ENCODE measurements around the gene KCTD1.

Gene KCTD1

DNA sequence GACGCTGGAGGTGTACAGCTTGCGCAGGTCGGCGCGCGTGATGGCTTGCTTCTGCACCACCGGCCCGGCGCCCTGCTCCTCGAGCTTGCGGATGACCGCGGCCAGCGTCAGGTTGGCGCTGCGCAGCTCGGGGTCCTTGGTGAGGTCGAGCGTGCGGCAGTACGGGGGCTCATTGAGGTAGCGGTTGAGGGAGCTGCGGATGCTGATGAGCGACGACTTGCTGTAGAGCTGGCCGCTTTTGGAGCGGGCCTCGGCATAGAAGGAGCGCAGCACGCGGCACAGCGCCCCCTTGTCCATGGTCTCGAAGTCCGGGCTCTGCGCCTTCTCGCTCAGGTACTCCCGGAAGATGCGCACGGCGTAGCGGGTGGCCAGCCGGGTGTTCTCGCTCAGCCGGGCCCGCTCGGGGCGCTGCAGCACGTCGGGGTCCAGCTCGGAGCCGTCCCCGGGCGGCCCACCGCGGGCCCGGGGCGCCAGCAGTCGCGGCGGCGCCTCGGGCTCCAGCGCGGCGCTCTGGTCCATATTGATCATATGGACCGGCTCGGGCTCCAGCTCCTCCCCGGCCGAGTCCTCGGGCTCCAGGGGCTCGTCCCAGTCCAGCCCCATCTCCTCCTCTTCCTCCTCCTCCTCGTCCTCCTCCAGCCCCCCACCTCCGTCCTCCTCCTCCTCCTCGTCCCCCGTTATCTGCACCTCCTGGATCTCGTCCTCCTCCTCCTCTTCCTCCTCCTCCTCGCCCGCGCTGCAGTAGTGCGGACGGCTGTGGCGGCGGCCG lies 523 bp downstream of the KCTD1 start:
- DNase-seq = peak; percentile 57

DNA sequence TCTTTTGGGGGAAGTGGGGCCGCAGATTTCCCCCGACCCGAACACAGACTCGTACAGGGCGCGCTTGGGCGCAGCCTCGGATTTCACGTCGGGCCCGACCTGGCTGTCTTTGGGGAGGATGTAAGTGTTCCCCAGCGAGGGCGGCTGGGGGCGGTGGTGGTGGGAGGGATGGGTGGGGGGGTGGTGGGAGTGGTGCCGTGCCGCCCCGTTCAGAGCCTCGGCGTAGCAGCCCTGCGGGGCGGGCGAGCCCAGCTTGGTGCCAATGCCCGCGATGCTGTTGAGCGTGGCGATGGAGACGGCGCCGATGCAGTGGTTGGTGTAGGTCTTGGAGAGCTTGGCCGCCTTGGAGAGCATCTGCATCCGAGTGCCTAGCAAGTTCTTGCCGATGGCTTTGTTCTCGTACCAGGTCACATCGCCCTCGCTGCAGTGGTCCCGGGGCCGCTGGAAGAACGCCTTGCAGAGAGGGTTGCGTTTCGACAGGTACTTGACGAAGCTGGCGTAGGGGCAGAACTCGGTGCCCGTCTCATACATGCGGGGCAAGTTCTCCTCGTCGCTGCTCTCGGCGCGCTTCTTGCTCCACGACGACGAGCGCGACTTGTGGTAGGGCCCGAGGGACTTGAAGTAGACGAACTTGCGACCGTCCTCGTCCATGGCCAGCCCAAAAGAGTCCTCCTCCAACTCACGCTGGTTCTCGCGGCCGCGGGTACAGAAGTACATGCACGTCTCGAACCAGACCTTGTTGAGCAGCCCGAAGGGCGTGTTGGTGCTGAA lies 1.3 kb downstream of the KCTD1 start:
- DNase-seq = no peak

DNA sequence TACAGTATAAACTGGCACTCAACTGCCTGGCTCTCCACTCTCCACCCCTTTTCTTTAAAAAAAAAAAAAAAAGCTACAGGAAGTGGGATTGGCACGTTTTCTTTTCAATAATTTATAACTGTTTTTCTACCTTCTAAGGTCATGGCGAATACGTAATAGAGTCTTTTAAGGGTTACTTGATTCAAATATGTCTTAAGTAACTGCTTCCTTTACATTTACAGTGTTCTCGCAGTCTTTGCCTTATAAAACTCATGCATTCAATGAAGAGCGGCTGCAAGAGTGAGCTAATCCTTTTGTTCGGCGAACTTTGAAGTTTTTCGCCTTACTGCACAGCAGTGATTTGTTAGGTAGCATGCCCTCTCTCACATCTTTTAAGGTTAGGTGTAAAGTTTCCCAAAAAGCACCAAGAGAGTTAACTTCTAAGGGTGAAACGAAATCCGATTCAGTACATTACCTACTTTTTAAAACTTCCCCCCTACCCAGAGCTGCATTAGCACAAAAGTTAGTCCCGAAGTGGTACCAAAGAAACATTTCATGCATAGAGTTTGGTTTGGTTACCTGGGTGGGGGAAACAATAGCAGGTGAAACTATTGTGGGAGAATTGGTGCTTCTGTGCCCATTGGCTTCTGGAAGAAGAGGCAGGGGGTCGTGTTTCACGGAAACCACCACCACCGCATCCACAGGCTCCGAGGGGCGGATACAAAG lies 2.0 kb downstream of the KCTD1 start:
- no peak for DNase-seq

DNA sequence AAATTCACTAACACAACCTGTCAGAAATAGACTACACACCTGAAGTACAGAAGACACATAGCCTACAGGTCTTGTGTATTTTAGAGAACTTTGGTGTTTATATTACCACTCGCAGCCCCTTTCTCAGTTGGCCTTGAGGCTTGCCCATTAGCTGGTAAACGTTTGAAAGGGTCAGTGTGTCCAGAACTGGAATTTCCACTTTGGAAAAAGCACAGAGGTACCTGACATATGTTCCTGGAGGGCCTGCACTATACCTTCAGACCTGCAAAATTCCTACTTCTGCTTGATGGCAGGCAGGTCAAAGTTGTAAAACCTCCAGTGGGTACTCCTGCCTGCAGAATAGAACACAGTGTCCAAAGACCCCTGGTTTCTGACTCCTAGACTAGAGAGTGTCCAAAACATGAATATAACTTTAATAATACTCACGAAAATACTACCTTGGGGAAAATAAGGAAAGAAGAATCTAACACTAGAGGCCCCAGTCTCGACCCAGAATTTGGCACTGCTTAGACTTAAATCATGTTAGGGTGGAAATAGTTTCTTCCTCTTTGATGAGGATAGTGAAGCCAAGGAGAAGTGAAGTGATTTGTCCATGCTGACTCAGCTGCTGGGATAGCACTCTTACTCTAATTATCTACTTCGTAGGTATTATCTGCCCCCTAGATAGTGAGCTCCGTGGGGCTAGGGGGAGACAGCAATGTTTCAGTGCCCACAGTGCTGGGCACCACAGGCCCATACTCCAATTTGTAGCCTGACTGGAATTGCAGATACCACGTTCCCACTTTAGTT lies 2.8 kb downstream of the KCTD1 start:
- no peak for DNase-seq

DNA sequence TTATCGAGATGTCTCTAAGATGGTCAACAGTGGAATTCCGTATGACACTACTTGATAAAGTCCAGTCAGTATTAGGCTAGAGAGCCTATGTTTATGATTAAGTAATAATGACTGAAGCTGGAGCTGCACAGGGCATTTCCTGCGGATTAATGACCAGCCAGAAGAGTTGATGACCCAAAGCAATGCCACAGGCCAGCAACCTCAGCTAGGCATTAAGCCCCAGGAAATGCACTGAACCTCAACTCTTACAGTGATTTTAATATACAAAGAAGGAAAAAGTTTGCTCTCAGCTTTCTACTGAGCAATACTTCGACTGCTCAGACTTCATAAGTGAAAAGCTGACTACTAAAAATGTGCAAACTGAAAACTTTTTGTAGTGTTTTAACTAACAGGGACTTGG lies 3.9 kb downstream of the KCTD1 start:
- DNase-seq = no peak

DNA sequence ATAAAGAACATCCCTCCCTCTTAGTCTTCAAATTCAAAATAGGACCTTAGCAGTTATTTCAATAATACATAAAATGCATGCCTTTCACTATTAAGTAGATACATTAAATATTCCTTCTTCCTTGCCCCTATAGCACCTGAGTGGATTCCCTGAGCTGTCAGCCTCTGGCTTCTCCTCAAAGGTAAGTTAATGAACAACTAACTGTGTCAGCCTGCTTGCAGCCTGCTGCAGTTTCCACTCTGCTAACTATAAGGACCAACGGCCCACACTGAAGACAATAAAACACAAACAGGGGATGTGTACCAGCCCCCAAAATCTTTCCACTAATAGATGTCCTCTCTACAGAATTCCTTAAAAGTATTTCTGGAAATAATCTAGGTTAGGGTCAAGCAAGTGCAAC lies 5.0 kb downstream of the KCTD1 start:
- no peak for DNase-seq

DNA sequence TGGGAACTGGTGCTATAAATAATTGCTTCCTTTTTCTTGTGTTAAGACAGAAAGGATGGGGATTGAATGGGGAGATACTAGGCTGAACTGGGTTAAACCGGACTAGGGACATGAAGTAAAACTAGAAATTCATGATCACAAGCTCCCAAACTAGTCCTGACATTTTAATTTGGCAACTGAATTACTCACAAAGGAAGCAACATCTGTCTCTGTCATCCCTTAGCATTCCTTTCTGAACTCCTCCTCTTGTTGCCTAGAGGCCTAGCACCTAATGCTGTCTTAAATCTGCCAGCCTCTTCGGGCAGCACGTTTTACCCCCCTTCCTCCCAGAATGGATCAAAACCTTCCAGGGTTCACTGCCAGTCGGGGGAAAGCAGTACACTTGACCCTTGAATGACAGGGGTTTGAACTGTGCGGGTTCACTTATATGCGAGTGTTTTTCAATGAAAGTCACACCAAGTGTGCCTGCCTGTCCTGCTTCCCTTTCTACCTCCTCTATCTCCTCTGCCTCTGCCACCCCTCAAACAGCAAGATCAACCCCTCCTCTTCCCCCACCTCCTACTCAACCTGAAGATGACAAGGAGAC lies 8.2 kb downstream of the KCTD1 start:
- DNase-seq = no peak

DNA sequence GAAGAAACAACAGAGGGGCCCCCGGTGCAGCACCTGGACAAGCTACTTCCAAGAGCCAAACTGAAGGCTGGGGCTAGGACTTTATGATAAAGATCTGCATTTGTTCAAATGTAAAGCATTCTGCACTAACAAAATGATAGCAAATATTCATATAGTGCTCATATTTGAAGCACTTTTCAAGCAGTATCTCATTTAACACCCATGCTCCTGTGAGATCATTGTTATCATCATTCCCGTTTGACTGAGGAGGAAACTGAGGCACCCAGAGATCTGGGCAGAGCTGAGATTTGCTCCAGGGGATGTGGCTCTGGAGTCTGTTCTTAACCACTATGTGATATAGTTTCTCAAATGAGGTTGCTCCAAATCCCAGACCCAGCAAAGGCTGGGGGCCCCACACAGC lies 9.8 kb downstream of the KCTD1 start:
- no peak for DNase-seq

DNA sequence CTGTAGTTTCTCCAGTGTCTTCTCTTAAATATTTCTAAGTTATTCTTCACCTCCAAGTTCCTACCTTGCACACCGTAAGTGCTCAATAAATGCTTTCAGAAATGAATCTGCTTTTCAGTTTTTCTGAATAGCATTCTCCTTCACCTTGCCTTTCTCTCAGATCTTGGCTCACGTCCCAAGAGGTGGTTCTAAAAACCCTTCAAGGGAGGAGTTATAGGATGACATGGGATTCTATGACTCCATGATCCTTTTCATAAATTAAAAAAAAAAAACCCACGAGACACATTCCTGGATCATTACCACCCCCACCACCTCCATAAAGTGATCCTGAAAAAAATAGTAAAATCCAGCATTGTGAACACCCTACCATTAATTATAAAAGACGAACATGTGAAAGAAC lies 11.7 kb downstream of the KCTD1 start:
- no peak for DNase-seq

DNA sequence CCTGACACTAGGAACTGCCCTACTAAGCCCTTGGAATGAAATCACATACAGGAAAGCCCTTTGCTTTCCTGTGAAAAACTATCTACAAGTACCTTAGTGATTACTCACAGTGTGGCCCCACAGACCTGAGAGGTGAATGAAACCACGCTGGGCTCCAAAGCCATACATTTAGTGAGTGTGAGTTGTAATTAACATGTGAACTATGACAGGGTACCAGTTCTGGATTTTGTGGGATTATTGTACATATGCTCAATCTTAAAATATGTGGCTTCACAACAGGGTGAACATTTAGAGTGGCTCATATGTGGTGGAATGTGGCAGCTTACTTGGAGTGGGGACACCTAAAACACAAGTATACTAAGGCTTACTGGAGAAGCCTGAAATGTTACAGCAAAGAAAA lies 12.3 kb downstream of the KCTD1 start:
- DNase-seq = no peak

DNA sequence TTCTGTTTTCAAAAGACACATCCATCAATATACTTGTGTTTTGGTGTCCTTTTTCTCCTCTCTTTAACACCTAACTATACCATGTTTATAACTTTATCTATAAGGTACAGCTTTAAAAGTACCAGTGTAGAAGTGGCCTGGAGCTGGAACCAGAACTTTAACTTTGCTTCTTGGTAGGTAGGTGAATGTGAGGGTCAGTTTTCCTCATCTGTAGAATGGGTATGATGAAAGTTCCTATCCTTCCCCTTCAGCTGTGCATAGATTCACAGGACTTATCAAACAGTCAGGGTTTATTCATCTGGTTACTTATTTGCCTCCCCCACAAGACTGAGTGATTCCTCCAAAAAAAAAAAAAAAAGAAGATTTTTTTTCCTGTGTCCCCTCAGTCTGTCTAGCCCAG lies 12.7 kb downstream of the KCTD1 start:
- no peak for DNase-seq

DNA sequence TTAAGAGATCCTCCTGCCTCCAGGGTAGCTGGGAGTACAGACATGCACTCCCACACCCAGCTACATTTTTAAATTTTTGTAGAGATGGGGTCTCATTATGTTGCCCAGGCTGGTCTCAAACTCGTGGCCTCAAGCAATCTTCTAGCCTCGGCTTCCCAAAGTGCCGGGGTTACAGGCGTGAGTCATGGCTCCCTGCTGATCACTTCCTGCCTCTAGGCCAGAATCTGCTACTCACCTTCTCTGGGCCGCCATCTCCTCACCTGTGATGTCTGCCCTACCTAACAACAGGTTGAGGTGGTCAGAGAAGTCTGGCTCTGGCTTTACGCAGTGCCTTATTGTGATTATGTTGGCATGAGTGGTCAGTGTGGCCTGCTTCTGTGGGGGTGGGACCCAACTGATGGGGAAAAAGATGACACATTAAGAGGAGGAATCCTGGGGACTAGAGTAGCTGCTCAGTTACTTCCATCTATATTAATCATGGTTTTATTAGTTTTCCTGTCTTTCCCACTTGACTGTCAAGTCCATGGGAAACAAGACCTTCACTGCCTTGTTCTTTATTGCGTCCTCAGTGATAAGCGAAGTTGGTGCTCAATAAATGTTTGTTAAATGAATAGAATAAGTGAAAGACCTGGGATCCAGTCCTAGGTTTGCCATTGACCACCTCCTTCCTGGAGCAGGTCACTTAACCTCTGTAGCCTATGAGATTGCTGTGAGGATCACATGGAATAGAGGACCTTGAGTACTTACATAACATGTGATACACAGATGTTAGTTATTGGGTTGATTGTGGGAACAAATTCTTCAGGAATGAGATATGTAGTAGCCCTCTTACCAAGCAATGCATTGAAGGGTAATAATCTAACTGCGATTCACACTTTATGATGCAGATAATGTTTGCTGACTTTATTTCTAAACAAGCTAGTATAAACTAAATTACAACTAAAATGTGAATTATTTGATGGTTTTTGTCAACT lies 15.7 kb downstream of the KCTD1 start:
- no peak for DNase-seq

DNA sequence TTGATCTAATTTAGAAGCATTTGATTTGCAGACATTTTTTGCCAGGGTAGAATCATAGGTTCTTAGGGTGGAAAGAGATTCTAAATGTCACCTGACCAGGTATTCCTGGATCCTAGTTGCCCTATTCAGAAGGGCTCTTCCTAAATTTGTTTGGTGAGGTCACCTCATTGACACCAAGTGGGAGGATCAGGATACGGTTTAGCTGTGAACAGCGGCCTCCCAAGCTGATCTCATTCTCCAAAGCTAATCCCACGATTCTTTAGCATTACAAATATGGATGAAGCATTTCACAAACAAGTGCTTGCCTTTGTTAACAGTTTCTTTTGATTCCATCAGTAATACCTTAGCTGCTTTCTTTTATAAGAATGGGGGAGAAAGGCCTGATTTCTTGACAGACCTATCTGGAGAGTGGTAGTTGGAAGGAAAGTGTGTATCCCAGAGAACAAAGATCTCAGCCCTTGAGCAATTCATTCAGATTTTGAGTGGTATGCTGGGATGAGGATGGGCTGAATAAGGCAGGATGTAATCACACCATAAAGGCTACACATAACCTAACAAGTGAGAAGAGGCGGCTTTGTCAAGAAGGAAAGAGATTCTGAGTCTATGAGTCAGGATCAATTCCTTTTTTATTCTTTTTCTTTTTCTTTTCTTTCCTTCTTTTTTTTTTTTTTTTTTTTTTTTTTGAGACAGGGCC lies 16.6 kb downstream of the KCTD1 start:
- DNase-seq = no peak

DNA sequence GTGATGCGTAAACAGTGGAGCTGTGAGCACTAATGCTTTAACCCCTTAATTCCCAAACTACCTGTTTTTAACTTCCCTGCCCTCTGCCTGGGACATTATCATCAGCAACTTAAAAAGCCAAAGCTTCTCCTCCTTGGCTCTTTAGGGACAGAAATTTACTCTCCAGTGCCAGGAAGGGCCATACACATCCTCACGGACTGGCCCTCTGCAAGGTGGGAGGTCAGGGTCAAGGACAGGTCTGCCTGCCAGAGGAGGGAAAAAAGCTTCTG lies 21.5 kb downstream of the KCTD1 start:
- no peak for DNase-seq

DNA sequence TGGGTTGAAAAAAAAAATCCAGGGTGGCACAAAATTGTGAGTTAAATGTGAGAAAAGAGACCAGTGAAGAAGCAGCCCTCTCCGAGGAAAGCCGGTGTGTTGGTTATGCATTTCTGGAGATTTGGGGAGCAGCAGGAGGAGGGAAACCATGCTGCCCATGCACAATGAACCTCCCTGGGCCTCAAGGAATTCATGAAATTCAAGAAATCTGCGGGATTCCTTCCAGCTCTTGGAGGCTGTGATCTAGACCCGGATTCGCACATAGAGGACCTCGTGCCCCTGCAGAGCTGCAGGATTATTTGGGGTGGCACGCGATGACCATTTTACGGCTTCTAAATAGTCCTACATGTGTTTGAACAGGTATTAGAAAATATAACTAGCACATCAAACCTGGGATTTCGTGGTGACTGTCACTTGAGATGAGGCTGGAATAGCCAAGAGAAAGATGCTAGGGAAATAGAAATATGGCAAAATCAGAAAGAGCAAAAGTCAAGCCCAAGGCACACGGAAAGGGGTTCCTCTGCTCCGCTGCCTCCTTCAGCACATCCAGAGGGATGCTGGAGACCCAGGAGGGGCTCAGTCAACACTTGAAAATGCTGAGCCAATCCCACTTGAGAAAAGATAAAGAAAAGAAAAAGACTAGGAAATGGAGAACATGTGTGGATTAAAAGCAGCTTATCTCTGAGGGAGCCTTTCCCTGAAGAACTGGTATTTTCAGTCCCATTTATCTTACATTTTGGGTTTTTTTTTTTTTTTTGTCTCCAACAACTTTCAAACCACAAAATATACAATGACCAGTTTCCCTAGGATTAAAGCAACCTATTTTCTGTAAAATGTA lies 22.0 kb downstream of the KCTD1 start:
- DNase-seq = no peak

DNA sequence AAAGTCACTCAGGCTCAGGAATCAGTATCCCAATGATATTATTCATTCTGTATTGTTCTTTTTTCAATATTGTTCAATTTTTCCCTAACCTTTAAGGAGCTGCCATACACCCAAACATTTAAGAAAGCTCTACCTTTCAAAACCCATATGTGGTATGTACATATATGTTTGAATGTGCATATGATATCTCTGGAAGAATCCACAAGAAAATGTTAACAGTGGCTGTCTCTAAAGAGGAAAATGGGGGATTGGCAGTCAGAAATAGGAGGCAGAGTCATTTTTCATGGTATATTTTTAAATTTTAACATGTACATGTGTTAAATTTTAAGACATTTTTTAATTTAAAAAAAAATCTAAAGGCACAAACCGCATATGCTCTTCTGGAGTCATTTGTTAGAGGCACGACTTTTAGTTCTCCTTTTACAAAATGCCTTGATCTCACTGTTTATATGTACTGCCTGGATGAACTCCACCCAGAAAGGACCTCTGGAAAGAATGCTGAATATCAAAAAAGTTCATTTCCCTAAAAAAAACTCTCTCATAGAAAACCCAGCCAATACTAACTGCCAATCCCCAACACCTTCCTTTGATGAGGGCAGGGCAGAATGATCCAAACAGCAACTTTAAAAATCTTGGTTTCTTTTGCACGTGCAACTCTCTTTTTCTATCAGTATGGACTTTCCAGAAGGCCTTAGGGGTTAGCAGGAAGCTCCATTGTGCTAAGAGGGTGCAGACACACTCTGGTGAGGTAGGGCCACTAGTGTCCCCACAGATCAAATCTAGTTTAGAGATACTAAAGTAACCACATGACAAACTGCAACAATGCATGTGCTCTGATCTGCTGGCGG lies 23.6 kb downstream of the KCTD1 start:
- DNase-seq = no peak

DNA sequence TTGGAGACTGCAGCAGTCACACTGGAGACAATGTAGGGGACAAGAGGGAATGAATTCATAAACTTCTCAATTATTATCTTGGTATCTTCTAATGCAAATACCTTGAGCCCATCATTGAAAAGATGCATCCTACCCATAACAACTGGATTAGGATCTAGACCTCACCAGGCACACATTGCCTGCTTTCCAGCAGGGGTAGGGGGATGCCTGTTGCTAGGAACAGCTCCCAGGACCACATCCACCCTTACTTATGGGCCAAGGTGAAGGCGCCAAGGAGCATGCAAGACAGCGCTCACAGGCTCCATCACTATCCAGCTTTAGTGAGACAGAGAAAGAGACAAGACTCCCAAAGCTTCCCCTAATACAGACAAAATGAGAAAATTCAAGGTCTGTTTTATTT lies 24.4 kb downstream of the KCTD1 start:
- no peak for DNase-seq

DNA sequence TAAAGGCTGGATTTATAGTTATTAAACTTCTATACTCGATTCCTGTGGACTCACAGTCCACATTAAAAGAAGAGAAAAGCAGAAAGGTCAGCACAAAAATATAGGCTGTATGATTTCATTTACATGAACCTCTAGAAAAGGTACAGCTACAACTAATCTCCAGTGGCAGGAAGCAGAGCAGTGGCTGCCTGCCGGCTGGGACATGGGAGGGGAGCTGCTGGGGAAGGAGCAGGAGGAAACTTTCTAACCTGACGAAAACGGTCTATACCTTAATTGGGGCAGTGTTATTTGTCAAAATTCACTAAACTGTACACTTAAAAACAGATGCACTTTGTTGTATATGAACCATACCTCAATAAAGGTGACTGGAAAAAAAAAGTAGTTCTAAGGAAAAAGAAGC lies 26.7 kb downstream of the KCTD1 start:
- DNase-seq = no peak

DNA sequence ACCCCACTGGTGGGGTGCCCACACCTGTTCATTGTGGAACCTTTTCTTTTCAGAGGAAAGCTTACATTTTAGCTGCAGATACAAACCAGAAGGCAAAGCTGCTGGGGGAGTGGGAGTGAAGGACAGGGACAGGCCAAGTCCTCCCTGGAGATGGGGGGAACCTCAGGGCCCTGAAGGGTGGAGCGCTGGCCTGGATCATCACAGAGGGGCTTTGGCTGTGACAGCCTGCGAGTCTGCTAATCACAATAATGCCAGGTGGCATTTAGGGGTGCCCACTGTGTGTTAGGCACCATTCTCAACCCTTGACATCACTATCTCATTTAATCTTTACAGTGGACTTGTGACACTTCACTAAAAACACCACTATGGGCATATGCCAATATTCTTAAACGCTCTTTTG lies 27.4 kb downstream of the KCTD1 start:
- no peak for DNase-seq
